Caco-2 (cell line): Measurements from ENCODE around the gene LGI1. TPM values are rescaled to one million over a fixed set of nuclear protein-coding genes. Genes with fewer than 3 reads are reported as not detected.

Experiments used
- BruUV-seq: library from RNA; stranded (reverse); fragments of 400-500 nt; replicated peaks from 2 replicates; lab custom pipeline; 2021; lab: Mats Ljungman, UMichigan
- CTCF ChIA-PET: fragments of 300-600 bp; sonication (Branson Sonifier 250); formaldehyde crosslinking; loops from one replicate; lab custom pipeline; 2022; ENCODE audit warnings: antibody characterized with exemption; lab: Charles Lee
- POLR2A ChIA-PET: fragments of 300-600 bp; sonication (Branson Sonifier 250); formaldehyde crosslinking; loops from one replicate; lab custom pipeline; 2022; ENCODE audit warnings: antibody characterized with exemption; lab: Charles Lee
- DNase-seq, 2 experiments: peaks; one replicate each; pipeline versions ENCODE4 v3.0.0 to v3.0.0-alpha.2; 2020 to 2022
- H3K27me3 ChIP-seq: replicated peaks from 2 replicates; pipeline ENCODE4 v1.6.0; 2011; ENCODE audit warnings: low read length; ENCODE audit not compliant: control insufficient read depth, insufficient read depth
- H3K36me3 ChIP-seq: 2 replicates; pipeline ENCODE4 v1.5.1; 2011; ENCODE audit warnings: low read length; ENCODE audit not compliant: control insufficient read depth, insufficient read depth
- H3K4me1 ChIP-seq: fragments of 250-450 bp; sonication (Bioruptor Pico); 2 replicates; pipeline ENCODE4 v1.5.1; 2020; ENCODE audit warnings: mild to moderate bottlenecking
- H3K4me3 ChIP-seq: 2 replicates; pipeline ENCODE4 v1.5.1; 2011; ENCODE audit warnings: low read depth, mild to moderate bottlenecking, control low read depth, low read length
- H3K9me3 ChIP-seq: fragments of 250-450 bp; sonication (Bioruptor Pico); 2 replicates; pipeline ENCODE4 v1.5.1; 2020; ENCODE audit warnings: mild to moderate bottlenecking, moderate library complexity
- H3K27ac Mint-ChIP-seq: one replicate; pipeline ENCODE4 v1.8.0; 2022; ENCODE audit warnings: mixed read lengths; ENCODE audit not compliant: unreplicated experiment
- H3K27me3 Mint-ChIP-seq: one replicate; pipeline ENCODE4 v1.8.0; 2022; ENCODE audit warnings: mixed read lengths; ENCODE audit not compliant: insufficient read depth, unreplicated experiment
- H3K36me3 Mint-ChIP-seq: one replicate; pipeline ENCODE4 v1.8.0; 2022; ENCODE audit warnings: mild to moderate bottlenecking, mixed read lengths; ENCODE audit not compliant: insufficient read depth, unreplicated experiment
- H3K4me1 Mint-ChIP-seq: one replicate; pipeline ENCODE4 v1.8.0; 2022; ENCODE audit warnings: low read depth, mixed read lengths; ENCODE audit not compliant: unreplicated experiment
- H3K4me3 Mint-ChIP-seq: one replicate; pipeline ENCODE4 v1.8.0; 2022; ENCODE audit warnings: mild to moderate bottlenecking, moderate library complexity, mixed read lengths; ENCODE audit not compliant: unreplicated experiment
- H3K9me3 Mint-ChIP-seq: one replicate; pipeline ENCODE4 v1.8.0; 2022; ENCODE audit warnings: mixed read lengths; ENCODE audit not compliant: unreplicated experiment
- intact Hi-C: fragments of 100-400 bp; cut with micrococcal nuclease; formaldehyde crosslinking; loops from one replicate; pipeline ENCODE4 v1.10.0; 2022; ENCODE audit not compliant: unreplicated experiment
- total RNA-seq: library from RNA; stranded (reverse); gene quantifications from 2 replicates; pipeline ENCODE4 v1.2.3, GENCODE V29; 2022
- TF ChIP-seq, protein P1 (sequence below), 2 experiments: fragments of 200-600 bp in 1 of 2; IDR thresholded peaks; 1 replicate in 1 of 2; 2 replicates in 1 of 2; pipeline versions ENCODE4 v1.5.1 to v1.8.0; 2011 to 2022; ENCODE audit warnings: antibody characterized with exemption in 1 of 2, control low read depth in 1 of 2, inconsistent platforms in 1 of 2, low read depth in 1 of 2, low read length in 1 of 2, mild to moderate bottlenecking in 1 of 2, moderate library complexity in 1 of 2; ENCODE audit not compliant: insufficient read depth in 1 of 2, severe bottlenecking in 1 of 2, unreplicated experiment in 1 of 2

Gene LGI1
- total RNA-seq, 1 experiment from 2014 or later, result 0.48 TPM

- TF ChIP-seq, protein P1, sequence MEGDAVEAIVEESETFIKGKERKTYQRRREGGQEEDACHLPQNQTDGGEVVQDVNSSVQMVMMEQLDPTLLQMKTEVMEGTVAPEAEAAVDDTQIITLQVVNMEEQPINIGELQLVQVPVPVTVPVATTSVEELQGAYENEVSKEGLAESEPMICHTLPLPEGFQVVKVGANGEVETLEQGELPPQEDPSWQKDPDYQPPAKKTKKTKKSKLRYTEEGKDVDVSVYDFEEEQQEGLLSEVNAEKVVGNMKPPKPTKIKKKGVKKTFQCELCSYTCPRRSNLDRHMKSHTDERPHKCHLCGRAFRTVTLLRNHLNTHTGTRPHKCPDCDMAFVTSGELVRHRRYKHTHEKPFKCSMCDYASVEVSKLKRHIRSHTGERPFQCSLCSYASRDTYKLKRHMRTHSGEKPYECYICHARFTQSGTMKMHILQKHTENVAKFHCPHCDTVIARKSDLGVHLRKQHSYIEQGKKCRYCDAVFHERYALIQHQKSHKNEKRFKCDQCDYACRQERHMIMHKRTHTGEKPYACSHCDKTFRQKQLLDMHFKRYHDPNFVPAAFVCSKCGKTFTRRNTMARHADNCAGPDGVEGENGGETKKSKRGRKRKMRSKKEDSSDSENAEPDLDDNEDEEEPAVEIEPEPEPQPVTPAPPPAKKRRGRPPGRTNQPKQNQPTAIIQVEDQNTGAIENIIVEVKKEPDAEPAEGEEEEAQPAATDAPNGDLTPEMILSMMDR (IDR thresholded peaks at IDR 0.05; ENCODE audit: insufficient read depth in 1 of 2, low read depth in 1 of 2, low read length in 1 of 2, severe bottlenecking in 1 of 2, unreplicated experiment in 1 of 2), result no peak
- H3K27ac Mint-ChIP-seq, result no peak overlapping the region
- H3K36me3 Mint-ChIP-seq, result no peaks in the 10 kb centered on the region
- peaks cover 4% of the 10 kb centered on the region for H3K4me1 Mint-ChIP-seq
- POLR2A ChIA-PET, result no interaction called here
- CTCF ChIA-PET, result no interaction called here
- no peak for DNase-seq
- Histone ChIP-seq H3K4me3 (no peak overlapping the region), H3K9me3 (no peaks in the 10 kb centered on the region), H3K4me1 (no peaks in the 10 kb centered on the region), H3K36me3 (no peaks in the 10 kb centered on the region), H3K27me3 (no peaks in the 10 kb centered on the region)
- intact Hi-C loops, result no loop called here
- H3K4me3 Mint-ChIP-seq, result no peak overlapping the region
- H3K27me3 Mint-ChIP-seq, result peaks cover 2% of the 10 kb centered on the region
- BruUV-seq, result no TSS peak
- peaks cover 6% of the 10 kb centered on the region for H3K9me3 Mint-ChIP-seq
Observed at GRCh38 chr10:93784059-93784458, 26.3 kb downstream of the LGI1 start.

DNA sequence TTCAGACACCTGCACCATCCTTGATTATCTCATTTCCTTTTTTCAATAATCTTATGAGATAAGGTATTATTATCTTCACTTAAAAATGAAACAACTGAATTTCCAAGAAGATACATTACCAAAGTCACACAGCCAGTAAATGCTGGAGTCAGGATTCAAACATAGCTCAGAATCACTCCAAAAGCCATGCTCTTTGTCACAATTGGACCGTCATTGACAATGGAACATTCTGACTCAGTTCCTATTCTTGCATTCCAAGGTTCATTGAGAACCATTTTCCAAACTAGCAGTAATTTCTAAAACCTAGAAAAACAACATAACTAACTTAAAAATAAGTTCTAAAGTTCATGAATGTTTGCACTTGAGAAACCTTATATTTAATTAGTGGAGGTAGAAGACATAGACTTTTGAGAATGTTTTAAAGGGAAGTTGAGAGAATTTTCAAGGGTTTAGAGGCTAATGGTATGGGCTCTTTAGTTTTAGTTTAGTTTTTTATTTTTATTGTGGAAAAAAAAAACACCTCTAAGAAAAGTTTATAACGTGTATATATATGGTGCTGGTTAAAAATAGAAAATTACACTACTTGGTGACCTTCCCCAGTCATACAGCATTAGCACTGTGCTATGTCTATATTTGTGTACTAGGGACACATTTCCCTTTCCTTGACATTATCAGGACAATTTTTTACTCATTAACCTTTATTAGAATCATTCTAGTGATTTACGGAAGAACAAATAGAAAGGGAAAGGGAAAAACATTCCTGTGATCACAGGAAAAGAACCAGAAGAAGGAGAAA is 30.9 kb downstream of the LGI1 start:
- Mint-ChIP-seq H3K36me3 (no peaks in the 10 kb centered on the region), H3K9me3 (peaks cover 10% of the 10 kb centered on the region), H3K4me3 (no peak overlapping the region), H3K27ac (no peak overlapping the region), H3K27me3 (peaks cover 4% of the 10 kb centered on the region), H3K4me1 (peaks cover 7% of the 10 kb centered on the region)
- ChIA-PET CTCF (no interaction called here), POLR2A (no interaction called here)
- H3K27me3 ChIP-seq, result no peaks in the 10 kb centered on the region
- no TSS peak for BruUV-seq
- no peak for DNase-seq
- TF ChIP-seq, protein P1 (IDR thresholded peaks at IDR 0.05; ENCODE audit: insufficient read depth in 1 of 2, low read depth in 1 of 2, low read length in 1 of 2, severe bottlenecking in 1 of 2, unreplicated experiment in 1 of 2), result no peak
- H3K36me3 ChIP-seq, result no peaks in the 10 kb centered on the region
- intact Hi-C loops, result no loop called here
- no peak overlapping the region for H3K4me3 ChIP-seq
- peaks cover 7% of the 10 kb centered on the region for H3K4me1 ChIP-seq
- no peaks in the 10 kb centered on the region for H3K9me3 ChIP-seq

DNA sequence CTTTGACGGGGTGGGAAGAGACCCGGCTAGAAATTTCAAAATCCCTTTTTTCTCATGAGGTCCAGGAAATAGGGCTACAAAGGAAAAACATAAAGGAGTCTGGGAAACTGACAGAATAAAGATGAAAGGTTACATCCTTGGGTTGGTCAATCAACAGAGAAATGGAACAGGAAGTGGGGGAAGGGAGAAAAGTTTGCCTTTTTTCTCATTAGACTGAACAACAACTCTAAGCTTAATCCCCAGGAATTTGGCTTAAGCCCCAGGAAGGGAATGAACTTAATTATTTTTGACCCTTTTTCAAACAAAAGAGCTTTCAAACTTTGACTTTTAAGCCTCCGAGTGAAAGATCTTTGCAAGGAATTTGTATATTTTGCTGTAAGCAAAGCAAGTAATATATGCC is 32.7 kb downstream of the LGI1 start:
- no peaks in the 10 kb centered on the region for H3K9me3 ChIP-seq
- Mint-ChIP-seq H3K27me3 (peaks cover 4% of the 10 kb centered on the region), H3K4me1 (peaks cover 7% of the 10 kb centered on the region), H3K27ac (no peak overlapping the region), H3K9me3 (peaks cover 10% of the 10 kb centered on the region), H3K36me3 (no peaks in the 10 kb centered on the region), H3K4me3 (no peak overlapping the region)
- CTCF ChIA-PET, result interaction anchor here (0.7 kb wide), 1 partner anchor 25 kb away, joined by 4 read pairs; no protein-coding TSS in a partner anchor
- no peaks in the 10 kb centered on the region for H3K27me3 ChIP-seq
- TF ChIP-seq, protein P1 (IDR thresholded peaks at IDR 0.05; ENCODE audit: insufficient read depth in 1 of 2, low read depth in 1 of 2, low read length in 1 of 2, severe bottlenecking in 1 of 2, unreplicated experiment in 1 of 2), result no peak
- intact Hi-C loops, result loop anchor here (2.0 kb wide), 1 partner anchor 44 kb away; no protein-coding TSS in a partner anchor
- H3K4me1 ChIP-seq, result peaks cover 7% of the 10 kb centered on the region
- no peak for DNase-seq
- no TSS peak for BruUV-seq
- H3K4me3 ChIP-seq, result no peak overlapping the region
- H3K36me3 ChIP-seq, result no peaks in the 10 kb centered on the region
- POLR2A ChIA-PET, result no interaction called here
